AG08395 (cell line): ENCODE measurements around the gene CCNT1.
"Not testable (repeated sequence)": the region's sequence is repeated elsewhere in the genome, so short reads cannot be mapped to it uniquely, and the experiment has no call there.

Experiments
- DNase-seq: peaks from one replicate; pipeline ENCODE4 v3.0.0; 2012; ENCODE audit warnings: mixed read lengths, low spot score

Gene CCNT1

GRCh38 chr12:48691826-48692487, 24.6 kb downstream of the CCNT1 start:
- no peak for DNase-seq

DNA sequence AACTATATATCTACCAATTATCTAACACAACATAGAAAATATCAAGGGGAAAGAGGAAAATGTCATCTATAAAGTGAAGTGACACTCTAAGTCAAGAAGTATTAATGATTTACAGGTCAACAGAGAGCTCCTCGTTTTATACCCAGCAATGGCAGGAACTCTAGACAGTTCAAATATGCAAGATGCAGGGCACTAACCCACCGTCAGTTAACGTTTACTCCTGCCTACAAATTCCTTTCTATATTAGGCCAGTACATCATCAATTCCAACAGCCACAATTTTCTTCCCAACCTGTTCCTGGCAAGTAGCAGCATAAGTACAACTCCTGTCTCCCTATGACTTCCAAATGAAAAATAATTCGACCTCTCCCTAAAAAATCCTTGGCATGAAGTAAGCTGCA, 25.5 kb downstream of the CCNT1 start:
- DNase-seq = no peak

DNA sequence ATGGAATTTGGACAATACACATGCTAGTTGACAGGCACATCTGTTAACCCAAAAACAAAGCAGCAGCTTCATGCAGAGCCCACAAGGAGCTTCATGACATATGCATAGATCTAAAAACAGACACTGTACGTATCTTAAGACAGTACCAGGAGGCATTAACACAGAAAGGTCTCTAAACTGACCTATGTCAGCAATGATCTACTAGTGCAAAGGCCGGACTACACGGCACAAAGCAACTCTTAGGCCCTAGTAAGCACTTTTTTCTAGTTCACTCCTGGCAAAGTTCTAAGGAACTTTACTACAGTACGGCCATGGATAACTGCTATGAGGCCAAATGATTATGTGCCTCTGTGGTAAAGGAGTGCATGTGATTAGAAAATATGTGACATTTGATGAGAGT, 26.1 kb downstream of the CCNT1 start:
- DNase-seq = no peak

DNA sequence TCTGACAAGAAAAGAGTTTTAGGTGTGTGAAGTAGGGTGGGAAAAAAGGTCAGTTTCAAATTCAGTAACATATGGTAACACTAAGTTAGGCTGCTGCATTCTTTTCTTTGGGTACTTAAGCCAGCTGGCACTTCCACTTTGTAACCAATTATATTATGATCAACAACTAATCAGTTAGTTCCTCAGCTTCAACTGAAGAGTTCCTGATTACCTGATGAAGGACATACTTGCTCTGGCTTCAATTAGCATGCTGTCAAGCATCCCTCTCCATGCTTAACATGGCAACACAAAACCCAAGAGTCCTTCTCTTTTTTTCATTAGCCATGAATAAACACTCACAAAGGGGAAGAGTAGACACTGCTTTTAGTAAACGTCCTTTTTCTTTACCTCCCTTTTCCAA, 27.7 kb downstream of the CCNT1 start:
- DNase-seq = no peak

DNA sequence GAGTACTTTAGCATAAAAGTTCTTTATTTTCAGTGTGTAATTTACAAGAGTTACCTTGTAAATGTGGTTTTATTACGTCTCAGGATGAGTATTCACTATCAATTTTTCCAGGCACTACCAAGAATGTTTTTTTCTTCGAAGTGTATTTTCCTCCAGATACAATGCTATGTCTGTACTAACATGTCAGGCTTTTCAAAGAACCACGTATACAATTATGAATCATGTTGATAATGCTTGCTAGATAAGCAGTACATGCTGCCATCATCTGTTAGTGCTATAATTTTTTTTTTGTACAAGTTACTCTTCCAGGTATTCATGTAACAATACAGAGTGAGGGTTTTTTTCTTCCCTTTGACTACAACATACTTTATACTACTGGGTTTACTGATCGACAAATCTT, 28.9 kb downstream of the CCNT1 start:
- no peak for DNase-seq

DNA sequence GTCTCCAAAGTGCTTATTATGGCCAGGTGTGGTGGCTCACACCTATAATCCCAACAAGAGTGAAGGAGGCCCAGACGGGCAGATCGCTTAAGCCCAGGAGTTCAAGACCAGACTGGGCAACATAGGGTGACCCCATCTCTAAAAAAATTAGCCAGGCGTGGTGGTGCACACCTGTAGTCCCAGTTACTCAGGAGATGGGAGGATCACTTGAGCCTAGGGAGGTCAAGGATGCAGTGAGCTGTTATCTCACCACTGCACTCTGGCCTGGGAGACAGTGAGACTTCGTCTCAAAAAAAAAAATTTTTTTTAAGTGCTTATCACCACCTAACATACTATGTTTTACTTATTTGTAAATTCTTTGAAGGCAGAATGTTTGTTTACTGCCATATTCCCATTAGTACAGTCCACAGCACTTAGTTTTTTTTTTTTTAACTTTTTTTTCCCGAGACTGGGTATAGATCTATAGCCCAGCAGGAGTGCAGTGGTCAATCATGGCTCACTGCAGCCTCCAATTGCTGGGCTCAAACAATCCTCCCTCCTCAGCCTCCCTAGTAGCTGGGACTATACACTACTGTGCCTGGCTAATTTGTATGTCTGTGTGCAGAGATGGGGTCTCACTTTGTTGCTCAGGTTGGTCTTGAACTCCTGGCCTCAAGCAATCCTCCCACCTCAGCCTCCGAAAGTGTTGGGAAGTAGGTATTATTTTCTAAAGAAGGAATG, 29.7 kb downstream of the CCNT1 start:
- no peak for DNase-seq

- no peak for DNase-seq
Observed at GRCh38 chr12:48686037-48686595, 30.4 kb downstream of the CCNT1 start.

- DNase-seq = no peak
Observed at GRCh38 chr12:48683534-48683933, 33.0 kb downstream of the CCNT1 start.

DNA sequence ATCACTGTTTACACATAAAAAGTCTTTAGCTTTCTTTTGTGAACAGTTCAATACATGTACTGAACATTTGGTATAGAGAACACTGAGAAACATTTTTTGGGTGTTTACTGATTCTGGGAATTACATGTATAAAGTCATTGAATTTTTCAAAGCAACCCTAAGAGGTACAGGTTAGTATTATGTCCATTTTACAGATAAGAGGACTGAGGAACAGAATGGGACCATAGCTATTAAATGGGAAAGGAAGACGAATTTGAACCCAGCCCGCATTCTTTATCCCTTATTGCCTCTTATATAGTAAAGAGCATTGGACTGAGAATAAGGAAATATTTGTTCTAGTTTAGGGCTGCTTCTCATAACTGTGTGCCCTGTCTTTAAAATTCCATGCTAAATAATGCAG, 33.6 kb downstream of the CCNT1 start:
- DNase-seq = no peak

DNA sequence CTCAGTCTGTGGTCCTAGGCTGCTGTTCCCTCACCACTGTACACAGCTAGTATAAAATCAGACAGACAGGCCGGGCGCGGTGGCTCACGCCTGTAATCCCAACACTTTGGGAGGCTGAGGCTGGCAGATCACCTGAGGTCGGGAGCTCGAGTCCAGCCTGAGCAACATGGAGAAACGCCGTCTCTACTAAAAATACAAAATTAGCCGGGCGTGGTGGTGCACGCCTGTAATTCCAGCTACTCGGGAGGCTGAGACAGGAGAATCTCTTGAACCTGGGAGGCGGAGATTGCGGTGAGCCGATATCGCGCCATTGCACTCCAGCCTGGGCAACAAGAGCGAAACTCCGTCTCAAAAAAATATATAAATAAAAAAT, 34.0 kb downstream of the CCNT1 start:
- DNase-seq = not testable (repeated sequence)

DNA sequence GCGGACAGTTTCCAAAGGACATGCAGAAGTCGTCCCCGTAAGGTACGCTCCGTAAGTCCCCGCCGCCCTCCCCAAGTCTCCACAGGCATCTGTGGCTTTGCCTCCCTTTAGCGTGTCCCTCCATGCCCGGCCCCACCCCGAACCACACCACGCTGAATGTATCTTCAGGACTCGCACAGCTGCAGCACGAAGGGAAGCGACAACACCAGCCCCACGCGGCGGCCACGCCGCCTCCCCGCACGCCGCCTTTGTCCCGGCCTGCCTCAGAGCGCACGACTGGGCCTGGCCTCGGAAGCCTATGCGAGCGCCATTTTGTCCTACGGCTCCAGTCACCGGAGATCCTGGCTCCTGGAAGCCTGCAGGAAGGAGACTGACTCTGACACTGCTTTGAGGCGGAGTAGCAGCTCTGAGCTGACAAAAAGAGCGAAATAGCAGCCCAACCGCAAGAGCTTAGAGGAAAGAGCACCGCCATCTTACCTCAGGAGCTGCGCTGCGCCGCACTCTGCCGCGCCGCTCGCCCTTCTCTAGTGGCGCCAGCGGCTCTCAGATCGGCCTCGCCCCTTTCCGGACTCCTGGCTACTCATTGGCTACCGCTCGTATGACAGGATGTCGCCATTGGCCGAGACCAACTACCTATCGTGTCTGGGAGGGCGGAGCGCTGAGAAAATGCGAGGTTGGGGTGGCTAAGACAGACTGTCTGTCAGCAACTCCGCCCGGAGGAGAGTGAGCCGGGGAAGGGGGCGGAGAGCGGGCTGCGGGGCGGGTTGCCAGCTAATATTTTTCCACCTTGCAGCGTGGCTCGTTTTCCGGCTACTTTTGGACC, 34.6 kb downstream of the CCNT1 start, which contains the start of gene KANSL2:
Gene KANSL2 (minus strand): TSS at position 529 of the 823 bp plus-strand sequence. CDS start 606 bp downstream, outside the sequence.
- peak; percentile 99 for DNase-seq

DNA sequence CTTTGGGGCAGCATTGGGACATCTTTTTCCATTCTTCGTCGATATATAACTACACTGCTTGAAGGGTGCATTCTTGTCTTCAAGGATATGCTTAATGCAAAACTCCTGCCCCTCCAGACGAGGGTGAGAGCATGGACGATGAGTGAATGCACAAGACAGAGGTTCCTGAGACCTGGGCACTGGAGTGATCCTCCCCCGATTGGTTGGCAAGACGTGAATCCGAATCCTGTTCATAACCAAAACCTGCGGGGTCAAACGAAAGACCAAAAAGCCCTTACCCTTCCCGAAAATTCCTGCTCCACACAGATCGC, 35.2 kb downstream of the CCNT1 start:
- peak; percentile 26 for DNase-seq

DNA sequence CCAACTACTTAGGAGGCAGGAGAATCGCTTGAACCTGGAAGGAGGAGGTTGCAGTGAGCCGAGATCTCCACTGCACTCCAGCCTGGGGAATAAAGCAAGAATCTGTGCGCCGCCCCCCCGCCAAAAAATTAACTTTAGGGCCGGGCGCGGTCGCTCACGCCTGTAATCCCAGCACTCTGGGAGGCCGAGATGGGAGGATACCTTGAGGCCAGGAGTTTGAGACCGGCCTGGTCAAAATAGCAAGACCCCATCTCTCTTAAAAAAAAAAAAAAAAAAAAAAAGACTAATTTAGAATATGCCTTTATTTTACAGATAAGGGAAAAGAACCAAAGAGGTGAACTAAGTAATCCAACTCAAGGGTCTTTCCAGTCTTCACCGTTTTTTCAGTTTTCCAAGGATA, 35.6 kb downstream of the CCNT1 start:
- DNase-seq = no peak

- DNase-seq = no peak
Observed at GRCh38 chr12:48678551-48679185, 37.8 kb downstream of the CCNT1 start.

DNA sequence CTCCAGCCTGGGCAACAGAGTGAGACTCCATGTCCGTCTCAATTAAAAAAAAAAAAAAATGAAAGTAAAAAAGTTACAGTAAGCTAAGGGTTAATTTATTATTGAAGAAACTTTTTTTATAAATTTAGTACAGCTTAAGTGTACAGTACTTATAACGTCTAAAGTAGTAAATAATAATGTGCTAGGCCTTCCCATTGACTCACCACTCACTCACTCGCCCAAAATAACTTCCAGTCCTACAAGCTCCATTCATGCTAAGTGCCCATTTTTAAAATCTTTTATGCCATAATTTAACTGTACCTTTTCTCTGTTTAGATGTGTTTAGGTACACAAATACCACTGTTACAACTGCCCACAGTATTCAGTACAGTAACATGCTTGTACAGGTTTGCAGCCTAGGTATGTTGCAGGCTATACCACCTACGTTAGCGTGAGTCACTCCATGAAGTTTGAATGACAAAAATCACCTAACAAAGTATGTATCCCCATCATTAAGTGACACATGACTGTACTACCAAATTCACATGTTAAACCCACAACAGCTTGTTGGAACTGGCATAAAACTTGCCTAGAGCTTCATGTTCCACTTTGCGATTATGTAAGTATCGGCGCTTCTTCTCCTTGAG, 45.2 kb downstream of the CCNT1 start:
- DNase-seq = peak; percentile 24

- DNase-seq = no peak
Observed at GRCh38 chr12:48668996-48669395, 47.5 kb downstream of the CCNT1 start.

DNA sequence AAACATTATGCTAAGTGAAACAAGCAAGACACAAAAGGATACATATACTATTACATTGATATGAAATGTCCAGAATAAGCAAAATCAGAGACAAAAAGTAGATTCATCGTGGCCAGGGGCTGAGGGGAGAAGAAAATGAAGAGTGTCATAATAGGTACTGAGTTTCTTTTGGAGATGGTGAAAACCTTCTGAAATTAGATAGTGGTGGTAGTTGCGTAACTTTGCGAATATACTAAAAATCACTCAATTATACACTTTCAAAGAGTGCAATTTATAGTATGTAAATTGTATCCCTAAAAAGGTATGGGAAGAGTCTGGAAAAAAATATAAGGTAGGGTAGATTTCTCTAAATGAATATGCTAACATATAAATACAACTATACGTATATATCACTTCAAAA, 56.6 kb downstream of the CCNT1 start:
- no peak for DNase-seq

DNA sequence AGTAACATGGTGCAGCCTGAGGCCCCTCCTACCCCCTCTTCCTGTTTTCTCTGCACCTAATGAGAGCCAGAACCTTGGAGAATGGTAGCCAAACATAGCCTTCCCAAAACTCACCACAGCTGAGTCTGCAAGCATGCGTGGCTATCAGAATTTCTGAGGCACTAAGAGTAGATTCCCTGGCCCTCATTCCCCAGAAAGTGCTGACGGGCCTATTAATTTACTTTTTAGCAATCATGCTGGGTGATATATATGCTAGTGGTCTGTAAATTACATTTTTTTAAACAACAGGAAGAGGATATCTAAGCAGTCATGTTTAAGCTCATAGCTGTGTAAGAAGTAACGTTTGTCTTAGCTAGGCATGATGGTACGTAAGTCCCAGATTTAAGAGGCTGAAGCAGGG, 64.8 kb downstream of the CCNT1 start:
- no peak for DNase-seq

DNA sequence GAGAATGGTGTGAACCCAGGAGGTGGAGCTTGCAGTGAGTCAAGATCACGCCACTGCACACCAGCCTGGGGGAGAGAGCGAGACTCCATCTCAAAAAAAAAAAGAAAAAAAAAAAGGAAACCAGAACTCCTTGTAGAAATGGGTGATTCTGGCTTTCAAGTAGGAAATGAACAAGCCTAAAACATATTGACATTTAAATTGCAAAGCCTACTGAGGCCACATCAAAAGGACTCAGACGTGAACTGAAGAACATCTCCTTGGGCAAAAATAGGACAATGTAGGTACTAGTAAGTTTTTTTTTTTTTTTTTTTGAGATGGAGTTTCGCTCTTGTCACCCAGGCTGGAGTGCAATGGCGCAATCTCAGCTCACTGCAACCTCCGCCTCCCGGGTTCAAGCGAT, 71.2 kb downstream of the CCNT1 start:
- DNase-seq = not testable (repeated sequence)

- DNase-seq = no peak
Observed at GRCh38 chr12:48643011-48643410, 73.5 kb downstream of the CCNT1 start.

GRCh38 chr12:48641752-48642555, 74.6 kb downstream of the CCNT1 start:
- DNase-seq = not testable (repeated sequence)
